ENCODE results near the gene MTRF1.
"Not testable (repeated sequence)": the region's sequence is repeated elsewhere in the genome, so short reads cannot be mapped to it uniquely, and the experiment has no call there.

MTRF1 gene

GRCh38 chr13:41282129-41282571 lies 18.8 kb upstream of the MTRF1 start:
- DNase-seq (ENCODE audit: low read depth): no peak

GRCh38 chr13:41279156-41279555 lies 15.8 kb upstream of the MTRF1 start:
- DNase-seq (ENCODE audit: low read depth): not testable (repeated sequence)

GRCh38 chr13:41276824-41277223 lies 13.4 kb upstream of the MTRF1 start:
- DNase-seq (ENCODE audit: low read depth): no peak

GRCh38 chr13:41274881-41275280 lies 11.5 kb upstream of the MTRF1 start:
- no peak for DNase-seq (ENCODE audit: low read depth)

GRCh38 chr13:41273831-41274441 lies 10.6 kb upstream of the MTRF1 start:
- DNase-seq (ENCODE audit: low read depth): no peak

- no peak for DNase-seq (ENCODE audit: low read depth)
These were observed 8.3 kb upstream of the MTRF1 start for GRCh38 chr13:41271456-41272285.

- no peak for DNase-seq (ENCODE audit: low read depth)
These were observed 5.4 kb upstream of the MTRF1 start for GRCh38 chr13:41268764-41269163.

GRCh38 chr13:41267106-41267505 lies 3.7 kb upstream of the MTRF1 start:
- DNase-seq (ENCODE audit: low read depth): no peak

- DNase-seq (ENCODE audit: low read depth): no peak
These were observed 3.4 kb downstream of the MTRF1 start for GRCh38 chr13:41259875-41260501.

- DNase-seq (ENCODE audit: low read depth): no peak
These were observed 5.8 kb downstream of the MTRF1 start for GRCh38 chr13:41257535-41257934.

- DNase-seq (ENCODE audit: low read depth): no peak
These were observed 8.5 kb downstream of the MTRF1 start for GRCh38 chr13:41254902-41255301.

- DNase-seq (ENCODE audit: low read depth): no peak
These were observed 12.4 kb downstream of the MTRF1 start for GRCh38 chr13:41250993-41251392.

- no peak for DNase-seq (ENCODE audit: low read depth)
These were observed 16.3 kb downstream of the MTRF1 start for GRCh38 chr13:41246969-41247680.

- DNase-seq (ENCODE audit: low read depth): no peak
These were observed 18.8 kb downstream of the MTRF1 start for GRCh38 chr13:41244556-41244955.

GRCh38 chr13:41241626-41242025 lies 21.8 kb downstream of the MTRF1 start:
- DNase-seq (ENCODE audit: low read depth): no peak

GRCh38 chr13:41236369-41236768 lies 27.0 kb downstream of the MTRF1 start:
- no peak for DNase-seq (ENCODE audit: low read depth)

- no peak for DNase-seq (ENCODE audit: low read depth)
These were observed 30.5 kb downstream of the MTRF1 start for GRCh38 chr13:41232578-41233480.

GRCh38 chr13:41231786-41232185 lies 31.6 kb downstream of the MTRF1 start:
- no peak for DNase-seq (ENCODE audit: low read depth)

GRCh38 chr13:41231025-41231677 lies 32.2 kb downstream of the MTRF1 start:
- DNase-seq (ENCODE audit: low read depth): no peak

- DNase-seq (ENCODE audit: low read depth): no peak
These were observed 34.0 kb downstream of the MTRF1 start for GRCh38 chr13:41229356-41229755.

Data from stimulated activated CD8-positive, alpha-beta memory T cell treated with anti-CD3 and anti-CD28 coated beads, Interleukin-12 subunit alpha, Interleukin-12 subunit beta, amount 100 ng/mL, for 4 hours (primary cell).